ENCODE results near the gene UBXN10.

GRCh38 chr1:20184997-20185833 lies 681 bp upstream of the UBXN10 start:
- TF ChIP-seq, protein P1, sequence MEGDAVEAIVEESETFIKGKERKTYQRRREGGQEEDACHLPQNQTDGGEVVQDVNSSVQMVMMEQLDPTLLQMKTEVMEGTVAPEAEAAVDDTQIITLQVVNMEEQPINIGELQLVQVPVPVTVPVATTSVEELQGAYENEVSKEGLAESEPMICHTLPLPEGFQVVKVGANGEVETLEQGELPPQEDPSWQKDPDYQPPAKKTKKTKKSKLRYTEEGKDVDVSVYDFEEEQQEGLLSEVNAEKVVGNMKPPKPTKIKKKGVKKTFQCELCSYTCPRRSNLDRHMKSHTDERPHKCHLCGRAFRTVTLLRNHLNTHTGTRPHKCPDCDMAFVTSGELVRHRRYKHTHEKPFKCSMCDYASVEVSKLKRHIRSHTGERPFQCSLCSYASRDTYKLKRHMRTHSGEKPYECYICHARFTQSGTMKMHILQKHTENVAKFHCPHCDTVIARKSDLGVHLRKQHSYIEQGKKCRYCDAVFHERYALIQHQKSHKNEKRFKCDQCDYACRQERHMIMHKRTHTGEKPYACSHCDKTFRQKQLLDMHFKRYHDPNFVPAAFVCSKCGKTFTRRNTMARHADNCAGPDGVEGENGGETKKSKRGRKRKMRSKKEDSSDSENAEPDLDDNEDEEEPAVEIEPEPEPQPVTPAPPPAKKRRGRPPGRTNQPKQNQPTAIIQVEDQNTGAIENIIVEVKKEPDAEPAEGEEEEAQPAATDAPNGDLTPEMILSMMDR (conservative IDR thresholded peaks at IDR 0.05; ENCODE audit: low read length) = no peak
- no peak for TF ChIP-seq EZH2phosphoT487 (IDR thresholded peaks at IDR 0.05; ENCODE audit: borderline replicate concordance)
